A204.1 (cell line): Measurements from ENCODE around the gene FAM168A.

Experiments used
- FAIRE-seq: peaks from 2 replicates; lab custom pipeline; 2012; peaks lifted over from hg19 to GRCh38; lab: Jason Lieb, UNC

The FAM168A gene

GRCh38 chr11:73555615-73556014, 42.3 kb downstream of the FAM168A start:
- no peak for FAIRE-seq

GRCh38 chr11:73554671-73555320, 43.1 kb downstream of the FAM168A start:
- no peak for FAIRE-seq

- no peak for FAIRE-seq
These were observed 44.6 kb downstream of the FAM168A start for GRCh38 chr11:73553266-73553665.

GRCh38 chr11:73551677-73552076, 46.2 kb downstream of the FAM168A start:
- no peak for FAIRE-seq

GRCh38 chr11:73549376-73549775, 48.5 kb downstream of the FAM168A start:
- FAIRE-seq, result no peak

GRCh38 chr11:73547706-73548595, 50.0 kb downstream of the FAM168A start:
- no peak for FAIRE-seq

GRCh38 chr11:73542175-73542574, 55.7 kb downstream of the FAM168A start:
- FAIRE-seq, result no peak

GRCh38 chr11:73539506-73540084, 58.3 kb downstream of the FAM168A start:
- no peak for FAIRE-seq

GRCh38 chr11:73538381-73538872, 59.5 kb downstream of the FAM168A start:
- no peak for FAIRE-seq

- FAIRE-seq, result no peak
These were observed 59.9 kb downstream of the FAM168A start for GRCh38 chr11:73537969-73538368.

GRCh38 chr11:73536961-73537360, 61.0 kb downstream of the FAM168A start:
- FAIRE-seq, result no peak

GRCh38 chr11:73532310-73532709, 65.6 kb downstream of the FAM168A start:
- no peak for FAIRE-seq

- FAIRE-seq, result no peak
These were observed 66.5 kb downstream of the FAM168A start for GRCh38 chr11:73531386-73531785.

- no peak for FAIRE-seq
These were observed 67.8 kb downstream of the FAM168A start for GRCh38 chr11:73530109-73530508.

GRCh38 chr11:73529204-73529530, 68.7 kb downstream of the FAM168A start:
- FAIRE-seq, result no peak

GRCh38 chr11:73528483-73529203, 69.3 kb downstream of the FAM168A start:
- no peak for FAIRE-seq

GRCh38 chr11:73528013-73528412, 69.9 kb downstream of the FAM168A start:
- FAIRE-seq, result no peak

GRCh38 chr11:73525611-73526010, 72.3 kb downstream of the FAM168A start:
- FAIRE-seq, result no peak

- FAIRE-seq, result no peak
These were observed 73.1 kb downstream of the FAM168A start for GRCh38 chr11:73524774-73525173.

GRCh38 chr11:73521621-73522020, 76.3 kb downstream of the FAM168A start:
- no peak for FAIRE-seq

GRCh38 chr11:73520353-73521061, 77.4 kb downstream of the FAM168A start:
- FAIRE-seq, result no peak

GRCh38 chr11:73519266-73519665, 78.6 kb downstream of the FAM168A start:
- FAIRE-seq, result no peak
